Neuronal stem cell (in vitro differentiated cells): ENCODE measurements around the gene SLC16A3. TPM values are rescaled to one million over a fixed set of nuclear protein-coding genes. Genes with fewer than 3 reads are reported as not detected.
A peak's percentile ranks its signal among the peaks of the same experiment; 100 is the strongest.

Source experiments
- DNase-seq: peaks from one replicate; pipeline ENCODE4 v3.0.0-alpha.2; 2013; ENCODE audit warnings: low spot score
- H2AFZ ChIP-seq: one replicate; pipeline ENCODE4 v1.6.1; 2013; ENCODE audit warnings: mild to moderate bottlenecking, low read length, inconsistent platforms
- H2AK5ac ChIP-seq: 2 replicates; pipeline ENCODE4 v1.6.1; 2013; ENCODE audit warnings: low read depth, mild to moderate bottlenecking, inconsistent platforms, low read length, moderate library complexity, mixed read lengths
- H2BK120ac ChIP-seq: 2 replicates; pipeline ENCODE4 v1.6.1; 2013; ENCODE audit warnings: low read depth, mild to moderate bottlenecking, inconsistent platforms, low read length, moderate library complexity, mixed read lengths
- H2BK12ac ChIP-seq: one replicate; pipeline ENCODE4 v1.6.1; 2013; ENCODE audit warnings: low read length, inconsistent platforms
- H2BK15ac ChIP-seq: 2 replicates; pipeline ENCODE4 v1.6.1; 2013; ENCODE audit warnings: mild to moderate bottlenecking, low read length, inconsistent platforms, mixed read lengths
- H2BK5ac ChIP-seq: one replicate; pipeline ENCODE4 v1.6.1; 2013; ENCODE audit warnings: inconsistent platforms, mild to moderate bottlenecking, low read length, moderate library complexity
- H3K14ac ChIP-seq: one replicate; pipeline ENCODE4 v1.6.1; 2013; ENCODE audit warnings: low read length, inconsistent platforms
- H3K18ac ChIP-seq: 2 replicates; pipeline ENCODE4 v1.6.1; 2013; ENCODE audit warnings: low read length, inconsistent platforms
- H3K23ac ChIP-seq: 2 replicates; pipeline ENCODE4 v1.6.1; 2013; ENCODE audit warnings: low read depth, mild to moderate bottlenecking, mixed read lengths, low read length, inconsistent platforms; ENCODE audit not compliant: poor library complexity
- H3K27ac ChIP-seq: replicated peaks from 3 replicates; pipeline ENCODE4 v1.5.1; 2013; ENCODE audit warnings: low read length, inconsistent platforms
- H3K27me3 ChIP-seq, 3 experiments: 2 replicates each; pipeline ENCODE4 v1.6.1; 2013; ENCODE audit warnings: low read length in 3 of 3, mild to moderate bottlenecking in 2 of 3, inconsistent platforms in 1 of 3, low read depth in 1 of 3, mixed read lengths in 1 of 3, moderate library complexity in 1 of 3; ENCODE audit not compliant: control insufficient read depth in 3 of 3, insufficient read depth in 3 of 3
- H3K36me3 ChIP-seq, 2 donors: replicated peaks in 1 of 2; 2 replicates each; pipeline ENCODE4 v1.6.1; 2013; ENCODE audit warnings: low read length in 2 of 2; ENCODE audit not compliant: control insufficient read depth in 2 of 2, insufficient read depth in 2 of 2
- H3K4ac ChIP-seq: 2 replicates; pipeline ENCODE4 v1.6.1; 2013; ENCODE audit warnings: inconsistent platforms, mild to moderate bottlenecking, low read length, moderate library complexity
- H3K4me1 ChIP-seq, 2 donors: 1 replicate in 1 of 2; 2 replicates in 1 of 2; pipeline ENCODE4 v1.6.1; 2013; ENCODE audit warnings: low read length in 2 of 2, low read depth in 1 of 2; ENCODE audit not compliant: control insufficient read depth in 2 of 2, insufficient read depth in 1 of 2
- H3K4me2 ChIP-seq: one replicate; pipeline ENCODE4 v1.6.1; 2013; ENCODE audit warnings: mild to moderate bottlenecking, low read length, inconsistent platforms; ENCODE audit not compliant: insufficient read depth, poor library complexity, severe bottlenecking
- H3K4me3 ChIP-seq, 2 donors: 2 replicates each; pipeline ENCODE4 v1.5.1; 2013; ENCODE audit warnings: low read length in 2 of 2, mild to moderate bottlenecking in 2 of 2, inconsistent platforms in 1 of 2, moderate library complexity in 1 of 2
- H3K79me1 ChIP-seq: one replicate; pipeline ENCODE4 v1.6.1; 2013; ENCODE audit warnings: low read depth, mild to moderate bottlenecking, inconsistent platforms, low read length, moderate library complexity
- H3K9ac ChIP-seq: one replicate; pipeline ENCODE4 v1.6.1; 2013; ENCODE audit warnings: mild to moderate bottlenecking, low read depth, low read length, inconsistent platforms; ENCODE audit not compliant: poor library complexity
- H3K9me3 ChIP-seq, 2 donors: replicated peaks in 1 of 2; 2 replicates each; pipeline versions ENCODE3 to v1.6.1; 2013; ENCODE audit warnings: low read length in 2 of 2, mild to moderate bottlenecking in 2 of 2, inconsistent platforms in 1 of 2, low read depth in 1 of 2, mixed read lengths in 1 of 2, moderate library complexity in 1 of 2; ENCODE audit not compliant: control insufficient read depth in 2 of 2, insufficient read depth in 1 of 2
- H4K8ac ChIP-seq: one replicate; pipeline ENCODE4 v1.6.1; 2013; ENCODE audit warnings: low read depth, mild to moderate bottlenecking, inconsistent platforms, low read length, moderate library complexity
- H4K91ac ChIP-seq: one replicate; pipeline ENCODE4 v1.6.1; 2013; ENCODE audit warnings: low read length, low read depth, mild to moderate bottlenecking, inconsistent platforms; ENCODE audit not compliant: poor library complexity
- WGBS, 2 donors: extraction: QIAGEN DNeasy Blood & Tissue Kit; methylation state at CpG; one replicate each; pipeline ENCODE4 v1.1.7; 2013; ENCODE audit warnings: missing lambda C conversion rate in 2 of 2, mixed read lengths in 1 of 2; ENCODE audit not compliant: insufficient read length in 2 of 2, insufficient replicate concordance in 1 of 2; ENCODE audit errors: extremely low coverage in 2 of 2; 5-methylcytosine and 5-hydroxymethylcytosine counted together
- polyA plus RNA-seq, 2 experiments: library from polyadenylated mRNA; stranded (reverse); fragments of 200-250 nt; gene quantifications; one replicate each; pipeline ENCODE4 v1.2.3, GENCODE V29; 2013

SLC16A3 gene
- polyA plus RNA-seq (2013, experiment 1 of 2): 3.5 TPM
- 3.2 TPM for polyA plus RNA-seq (2013, experiment 2 of 2)

- Histone ChIP-seq H3K9ac (peak within 1 kb of the TSS; percentile 84), H2BK5ac (peak within 1 kb of the TSS; percentile 13), H3K36me3 (no peaks in the 10 kb centered on the region), H3K4ac (peak within 1 kb of the TSS; percentile 44), H4K8ac (no peak within 1 kb of the TSS), H2BK120ac (peak within 1 kb of the TSS; percentile 19), H2AFZ (peak within 1 kb of the TSS; percentile 46), H2AK5ac (peak within 1 kb of the TSS; percentile 94), H3K4me2 (peak within 1 kb of the TSS; percentile 62), H2BK12ac (peak within 1 kb of the TSS; percentile 49), H4K91ac (no peak within 1 kb of the TSS), H3K79me1 (no peaks in the 10 kb centered on the region), H3K23ac (peak within 1 kb of the TSS; percentile 98), H3K18ac (peak within 1 kb of the TSS; percentile 95), H3K4me1 (peaks cover 12 to 13% of the 10 kb centered on the region in 2 donors), H3K27me3 (peaks cover 21 to 50% (median 50%) of the 10 kb centered on the region in 3 experiments), H2BK15ac (peak within 1 kb of the TSS; percentile 96), H3K9me3 (peaks cover 0 to 3% of the 10 kb centered on the region in 2 donors), H3K14ac (peak within 1 kb of the TSS; percentile 79), H3K4me3 (peak within 1 kb of the TSS; percentile 17 to 68), H3K27ac (no peak within 1 kb of the TSS)
- no peak for DNase-seq
- no CpG with 5 or more reads among the region's 105 CpGs for WGBS, 2 donors
Measured at GRCh38 chr17:82228842-82229697, at the start of gene SLC16A3. SLC16A3 (plus strand) TSS chr17:82229042; CDS start chr17:82236009, 6,967 bp downstream.

DNA sequence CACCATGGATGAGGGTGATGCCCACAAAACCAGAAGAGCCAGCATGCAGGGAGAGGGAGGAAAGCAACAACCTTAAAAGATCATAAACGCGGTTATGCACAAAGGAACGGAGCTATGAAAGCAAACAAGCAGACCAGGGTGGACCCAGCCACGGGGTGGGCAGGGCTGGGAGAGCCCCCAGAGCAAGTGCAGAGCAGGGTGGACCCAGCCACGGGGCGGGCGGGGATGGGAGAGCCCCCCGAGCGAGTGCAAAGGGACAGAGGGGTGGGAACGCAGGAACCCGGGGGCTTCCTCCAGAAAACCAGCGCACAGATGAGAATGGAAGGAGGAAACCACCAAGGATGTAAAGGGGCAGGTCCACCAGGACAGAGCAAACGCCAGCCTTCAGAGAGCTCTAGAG, 49.4 kb upstream of the SLC16A3 start:
- no peak overlapping the region for H2AK5ac ChIP-seq
- peaks cover 16 to 72% of the 10 kb centered on the region in 2 donors for H3K36me3 ChIP-seq
- no CpG with 5 or more reads among the region's 13 CpGs for WGBS, 2 donors
- no peak overlapping the region for H3K18ac ChIP-seq
- H2BK120ac ChIP-seq: no peak overlapping the region
- no peak overlapping the region for H3K9ac ChIP-seq
- H2AFZ ChIP-seq: no peak overlapping the region
- no peak overlapping the region for H3K4me3 ChIP-seq
- DNase-seq: no peak
- no peaks in the 10 kb centered on the region for H3K9me3 ChIP-seq
- H3K4me2 ChIP-seq: no peak overlapping the region
- peak overlapping the region; percentile 13 for H2BK5ac ChIP-seq
- peaks cover 0 to 5% of the 10 kb centered on the region in 2 donors for H3K4me1 ChIP-seq
- no peaks in the 10 kb centered on the region for H3K79me1 ChIP-seq
- H4K91ac ChIP-seq: no peak overlapping the region
- H2BK15ac ChIP-seq: no peak overlapping the region
- H3K27ac ChIP-seq: no peak overlapping the region
- H3K4ac ChIP-seq: no peak overlapping the region
- no peak overlapping the region for H2BK12ac ChIP-seq
- H3K23ac ChIP-seq: no peak overlapping the region
- no peak overlapping the region for H3K14ac ChIP-seq
- H4K8ac ChIP-seq: no peak overlapping the region
- H3K27me3 ChIP-seq: no peaks in the 10 kb centered on the region

DNA sequence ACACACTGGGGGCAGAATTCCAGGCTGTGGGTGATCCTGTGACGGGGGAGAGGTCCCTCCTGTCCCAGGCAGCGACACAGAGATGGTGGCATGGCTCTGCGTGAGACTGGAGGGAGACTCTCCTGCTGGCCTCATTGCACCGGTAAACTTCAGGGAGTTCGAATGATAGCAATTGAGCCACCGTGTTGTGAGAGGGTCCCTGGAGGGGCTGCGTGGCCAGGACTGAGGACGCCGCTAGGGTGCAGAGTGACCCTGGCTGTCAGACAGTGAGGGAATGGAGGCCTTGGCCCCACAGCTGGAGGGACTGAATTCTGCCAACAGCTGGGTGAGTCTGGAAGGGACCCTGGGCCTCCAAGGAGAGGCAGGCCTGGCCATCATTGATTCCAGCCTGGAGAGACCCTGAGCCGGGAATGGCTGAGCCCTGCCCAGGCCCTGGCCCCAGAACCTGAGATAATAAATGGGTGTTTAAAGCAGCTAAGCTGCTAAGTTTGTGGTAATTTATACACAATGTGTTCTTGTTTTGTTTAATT, 48.8 kb upstream of the SLC16A3 start:
- Histone ChIP-seq H3K9me3 (no peaks in the 10 kb centered on the region), H2AK5ac (no peak overlapping the region), H3K27me3 (no peaks in the 10 kb centered on the region), H3K36me3 (peaks cover 21 to 74% of the 10 kb centered on the region in 2 donors), H2AFZ (no peak overlapping the region), H3K4me3 (no peak overlapping the region), H3K27ac (no peak overlapping the region), H3K23ac (peak overlapping the region; percentile 22), H2BK15ac (no peak overlapping the region), H4K91ac (no peak overlapping the region), H3K4me1 (peaks cover 0 to 2% of the 10 kb centered on the region in 2 donors), H4K8ac (no peak overlapping the region), H2BK12ac (no peak overlapping the region), H3K14ac (no peak overlapping the region), H3K9ac (no peak overlapping the region), H3K18ac (no peak overlapping the region), H3K4me2 (no peak overlapping the region), H3K4ac (no peak overlapping the region), H2BK5ac (peak overlapping the region; percentile 13), H3K79me1 (no peaks in the 10 kb centered on the region), H2BK120ac (no peak overlapping the region)
- DNase-seq: no peak
- no CpG with 5 or more reads among the region's 10 CpGs for WGBS, 2 donors
